NCI-H345 (cell line): ENCODE measurements around the gene ITGB1.

ENCODE experiments used
- DNase-seq: peaks from one replicate; lab custom pipeline; 2025; lab: John Stamatoyannopoulos, UW

The ITGB1 gene

GRCh38 chr10:32888161-32888927 lies 69.7 kb downstream of the ITGB1 start:
- DNase-seq: no peak

GRCh38 chr10:32887481-32887880 lies 70.5 kb downstream of the ITGB1 start:
- no peak for DNase-seq

GRCh38 chr10:32882076-32882475 lies 76.0 kb downstream of the ITGB1 start:
- no peak for DNase-seq

- DNase-seq: no peak
Measured at GRCh38 chr10:32878646-32879045, 79.4 kb downstream of the ITGB1 start.

GRCh38 chr10:32877915-32878314 lies 80.1 kb downstream of the ITGB1 start:
- no peak for DNase-seq

GRCh38 chr10:32865170-32865569 lies 92.9 kb downstream of the ITGB1 start:
- no peak for DNase-seq

GRCh38 chr10:32854435-32854834 lies 103.6 kb downstream of the ITGB1 start:
- DNase-seq: no peak

GRCh38 chr10:32851301-32851700 lies 106.7 kb downstream of the ITGB1 start:
- DNase-seq: no peak
